GM12878 (cell line): ENCODE results near the gene CYTL1. TPM values are rescaled to one million over a fixed set of nuclear protein-coding genes. Genes with fewer than 3 reads are reported as not detected.

Experiments used
- ATAC-seq: fragments of 200-7000 bp; cut with Tn5 transposase; 3 replicates; pipeline ENCODE4 v1.9.1; 2020; ENCODE audit warnings: mild to moderate bottlenecking, moderate library complexity
- BruUV-seq: library from RNA; stranded (reverse); fragments of 400-500 nt; replicated peaks from 2 replicates; lab custom pipeline; 2021; lab: Mats Ljungman, UMichigan
- CTCF ChIA-PET: fragments of 300-600 bp; sonication (Branson Sonifier 250); formaldehyde crosslinking; extraction: SDS; loops from one replicate; lab custom pipeline; 2021; ENCODE audit warnings: inconsistent platforms; lab: Yijun Ruan, JAX
- POLR2A ChIA-PET: fragments of 350-600 bp; formaldehyde crosslinking; extraction: SDS; loops from one replicate; lab custom pipeline; 2021; ENCODE audit warnings: inconsistent platforms; lab: Charles Lee
- RAD21 ChIA-PET: fragments of 300-600 bp; sonication (Branson Sonifier 250); formaldehyde crosslinking; loops from one replicate; lab custom pipeline; 2023; ENCODE audit warnings: antibody characterized with exemption; ENCODE audit not compliant: unreplicated experiment; lab: Charles Lee
- SMC1A ChIA-PET: fragments of 300-600 bp; sonication (Branson Sonifier 250); formaldehyde crosslinking; loops from one replicate; lab custom pipeline; 2023; ENCODE audit not compliant: unreplicated experiment, uncharacterized antibody; lab: Charles Lee
- DNase-seq: peaks from one replicate; pipeline ENCODE4 v3.0.0-alpha.2; 2011; ENCODE audit warnings: low read depth, low spot score
- FAIRE-seq: peaks from 3 replicates; lab custom pipeline; 2011; peaks lifted over from hg19 to GRCh38; lab: Jason Lieb, UNC
- H2AFZ ChIP-seq: 2 replicates; pipeline ENCODE4 v1.6.0; 2011; ENCODE audit warnings: low read depth, low read length, control low read depth; ENCODE audit not compliant: control insufficient read depth
- H3K27ac ChIP-seq: 2 replicates; pipeline ENCODE4 v1.5.1; 2011; ENCODE audit warnings: control low read depth; ENCODE audit not compliant: control insufficient read depth, insufficient read depth
- H3K27me3 ChIP-seq, 2 experiments: replicated peaks in 1 of 2; 2 replicates each; pipeline versions ENCODE4 v1.6.0 to v1.6.1; 2011; ENCODE audit warnings: low read length in 1 of 2; ENCODE audit not compliant: control insufficient read depth in 2 of 2, insufficient read depth in 2 of 2
- H3K36me3 ChIP-seq, 2 experiments: 2 replicates each; pipeline ENCODE4 v1.5.1; 2011; ENCODE audit warnings: low read length in 1 of 2; ENCODE audit not compliant: control insufficient read depth in 2 of 2, insufficient read depth in 2 of 2
- H3K4me1 ChIP-seq: 2 replicates; pipeline ENCODE4 v1.6.1; 2011; ENCODE audit warnings: mild to moderate bottlenecking, low read length, moderate library complexity, mixed read lengths; ENCODE audit not compliant: control insufficient read depth, insufficient read depth
- H3K4me2 ChIP-seq: 2 replicates; pipeline ENCODE4 v1.6.0; 2011; ENCODE audit warnings: control low read depth; ENCODE audit not compliant: control insufficient read depth, insufficient read depth
- H3K4me3 ChIP-seq: fragments of 200-600 bp; sonication (generic); 2 replicates; pipeline ENCODE4 v1.5.1; 2016
- H3K79me2 ChIP-seq: 2 replicates; pipeline ENCODE4 v1.6.0; 2011; ENCODE audit warnings: low read length; ENCODE audit not compliant: control insufficient read depth, insufficient read depth
- H3K9ac ChIP-seq: 2 replicates; pipeline ENCODE4 v1.8.0; 2011; ENCODE audit warnings: low read length, control low read depth, mixed read lengths; ENCODE audit not compliant: control insufficient read depth, insufficient read depth
- H3K9me3 ChIP-seq: replicated peaks from 3 replicates; pipeline ENCODE4 v1.5.1; 2011; ENCODE audit warnings: mild to moderate bottlenecking, low read length; ENCODE audit not compliant: control insufficient read depth, insufficient read depth
- H4K20me1 ChIP-seq: 2 replicates; pipeline ENCODE4 v1.6.0; 2011; ENCODE audit not compliant: control insufficient read depth, insufficient read depth
- CEBPZ ChIP-seq: fragments of 150-350 bp; IDR thresholded peaks from 2 replicates; pipeline ENCODE4 v1.6.1; 2016; ENCODE audit warnings: low read depth, low read length
- CHD2 ChIP-seq: IDR thresholded peaks from 2 replicates; pipeline ENCODE4 v1.6.1; 2011; ENCODE audit warnings: low read depth, low read length, improper control_type of control experiment, borderline replicate concordance
- CREM ChIP-seq: IDR thresholded peaks from 2 replicates; pipeline ENCODE4 v1.6.1; 2014; ENCODE audit warnings: antibody characterized with exemption, low read depth
- FOXK2 ChIP-seq: fragments of 450-650 bp; IDR thresholded peaks from 2 replicates; pipeline ENCODE4 v1.6.1; 2017; ENCODE audit warnings: mild to moderate bottlenecking, moderate library complexity
- GATAD2B ChIP-seq: fragments of 450-650 bp; conservative IDR thresholded peaks from 2 replicates; pipeline ENCODE4 v1.6.1; 2017; ENCODE audit warnings: low read depth, mild to moderate bottlenecking, moderate library complexity
- IKZF1 ChIP-seq: fragments of 450-650 bp; conservative IDR thresholded peaks from 2 replicates; pipeline ENCODE4 v1.6.1; 2017; ENCODE audit warnings: antibody characterized with exemption, mild to moderate bottlenecking
- NFIC ChIP-seq: IDR thresholded peaks from 2 replicates; pipeline ENCODE4 v1.6.1; 2012; ENCODE audit warnings: low read depth, mild to moderate bottlenecking, inconsistent platforms, low read length, moderate library complexity
- NRF1 ChIP-seq: conservative IDR thresholded peaks from 2 replicates; pipeline ENCODE4 v1.6.1; 2011; ENCODE audit warnings: mild to moderate bottlenecking, low read depth, low read length, improper control_type of control experiment
- PBX3 ChIP-seq: IDR thresholded peaks from 2 replicates; pipeline ENCODE4 v1.6.1; 2011; ENCODE audit warnings: mild to moderate bottlenecking, low read depth, low read length, moderate library complexity; ENCODE audit not compliant: insufficient replicate concordance
- RB1 ChIP-seq: fragments of 450-650 bp; formaldehyde crosslinking; IDR thresholded peaks from 2 replicates; pipeline ENCODE4 v1.6.1; 2017; ENCODE audit warnings: mild to moderate bottlenecking, borderline replicate concordance
- RBBP5 ChIP-seq: fragments of 200-600 bp; sonication (generic); conservative IDR thresholded peaks from 2 replicates; pipeline ENCODE4 v1.6.1; 2016
- SIN3A ChIP-seq: IDR thresholded peaks from 2 replicates; pipeline ENCODE4 v1.6.1; 2012; ENCODE audit warnings: low read depth, low read length, improper control_type of control experiment
- SMC3 ChIP-seq: IDR thresholded peaks from 2 replicates; pipeline ENCODE4 v1.6.1; 2011; ENCODE audit warnings: low read length, improper control_type of control experiment, borderline replicate concordance
- TCF3 ChIP-seq: IDR thresholded peaks from 2 replicates; pipeline ENCODE4 v1.6.1; 2012; ENCODE audit warnings: low read depth, mild to moderate bottlenecking, low read length, borderline replicate concordance; ENCODE audit not compliant: insufficient read depth
- ZNF207 ChIP-seq: fragments of 450-650 bp; IDR thresholded peaks from 2 replicates; pipeline ENCODE4 v1.6.1; 2014; ENCODE audit warnings: antibody characterized with exemption, mild to moderate bottlenecking, borderline replicate concordance
- WGBS: methylation state at CpG from one replicate; pipeline ENCODE4 v1.1.6; 2016; ENCODE audit warnings: low lambda C conversion rate; ENCODE audit not compliant: insufficient replicate concordance, insufficient coverage; ENCODE audit errors: missing lambda C conversion rate; 5-methylcytosine and 5-hydroxymethylcytosine counted together
- in situ Hi-C: fragments of 300-500 bp; cut with MboI; formaldehyde crosslinking; loops from 9 replicates; pipeline ENCODE4 v1.14.3; 2018; ENCODE audit warnings: mixed read lengths
- intact Hi-C: fragments of 100-400 bp; cut with micrococcal nuclease; formaldehyde crosslinking; loops from one replicate; pipeline ENCODE4 v1.14.2; 2022; ENCODE audit not compliant: unreplicated experiment
- polyA plus RNA-seq, 11 experiments: library from polyadenylated mRNA; depleted of rRNA in 4 of 11; unstranded in 6 of 11; stranded (reverse) in 5 of 11; fragments of >200 nt; fragmentation: Nextera tagmentation in 4 of 11; fragmentation: Illumina TruSeq in 1 of 11; extraction: Ambion mirVana in 4 of 11; extraction: Trizol in 1 of 11; gene quantifications; 1 replicate in 1 of 11; 2 replicates in 10 of 11; pipeline versions ENCODE4 v1.2.1 to v1.2.3, GENCODE V29; 2011 to 2016; ENCODE audit warnings: inconsistent platforms in 2 of 11, missing spikeins in 2 of 11, low read depth in 1 of 11
- total RNA-seq, 4 experiments: library from RNA; depleted of rRNA in 3 of 4; stranded (reverse); fragments of >200 nt in 3 of 4; fragmentation: Illumina TruSeq in 1 of 4; extraction: Trizol in 1 of 4; gene quantifications; 2 replicates each; pipeline versions ENCODE4 v1.2.1 to v1.2.3, GENCODE V29; 2013 to 2021

The CYTL1 gene
- total and polyA plus RNA-seq, 10 of the 15 experiments (the other 5 are each of a cell fraction or from before 2014, with no cell fraction given) = not detected

- intact Hi-C loops = no loop called here
- no peaks in the 10 kb centered on the region for H4K20me1 ChIP-seq
- H3K36me3 ChIP-seq = no peaks in the 10 kb centered on the region
- H3K27me3 ChIP-seq = peaks cover 5 to 12% of the 10 kb centered on the region in 2 experiments
- H3K9me3 ChIP-seq = no peaks in the 10 kb centered on the region; the same call in 2 of the 3 replicates
- ChIA-PET POLR2A (no interaction called here), CTCF (no interaction called here), SMC1A (no interaction called here), RAD21 (no interaction called here)
- H3K27ac ChIP-seq = no peak overlapping the region
- H3K4me1 ChIP-seq = no peaks in the 10 kb centered on the region
- no peak overlapping the region for H2AFZ ChIP-seq
- no peak for ATAC-seq
- in situ Hi-C loops = no loop called here
- no peak overlapping the region for H3K4me3 ChIP-seq
- H3K4me2 ChIP-seq = no peak overlapping the region
- no peak for FAIRE-seq
- H3K79me2 ChIP-seq = no peaks in the 10 kb centered on the region
- H3K9ac ChIP-seq = no peak overlapping the region
- WGBS = 63% methylated on average over 4 of the region's 4 CpGs
- DNase-seq = no peak
- no peak for TF ChIP-seq SMC3
- no peak for TF ChIP-seq FOXK2
- TF ChIP-seq, all 136 proteins: peak for 0
- no TSS peak for BruUV-seq
These were observed 29.5 kb upstream of the CYTL1 start for GRCh38 chr4:5048721-5049120.

GRCh38 chr4:5045097-5045496 is 25.8 kb upstream of the CYTL1 start:
- no peak for DNase-seq
- Histone ChIP-seq H3K36me3 (no peaks in the 10 kb centered on the region), H3K27me3 (no peaks in the 10 kb centered on the region), H3K9ac (no peak overlapping the region), H3K27ac (no peak overlapping the region), H4K20me1 (no peaks in the 10 kb centered on the region), H2AFZ (no peak overlapping the region), H3K9me3 (no peaks in the 10 kb centered on the region; the same call in 2 of the 3 replicates), H3K79me2 (no peaks in the 10 kb centered on the region), H3K4me1 (no peaks in the 10 kb centered on the region), H3K4me3 (no peak overlapping the region), H3K4me2 (no peak overlapping the region)
- ChIA-PET CTCF (no interaction called here), POLR2A (no interaction called here), SMC1A (no interaction called here), RAD21 (no interaction called here)
- no TSS peak for BruUV-seq
- 3% methylated on average over 3 of the region's 3 CpGs for WGBS
- ATAC-seq = no peak
- in situ Hi-C loops (no loop called here), intact Hi-C loops (no loop called here)
- FAIRE-seq = no peak
- TF ChIP-seq TCF3 = no peak
- TF ChIP-seq CHD2 = no peak
- TF ChIP-seq NRF1 = no peak
- TF ChIP-seq CEBPZ = no peak
- no peak for TF ChIP-seq RBBP5
- TF ChIP-seq CREM = no peak
- TF ChIP-seq PBX3 = no peak
- TF ChIP-seq NFIC = no peak
- no peak for TF ChIP-seq ZNF207
- TF ChIP-seq RB1 = no peak
- TF ChIP-seq SIN3A = no peak
- no peak for TF ChIP-seq IKZF1
- no peak for TF ChIP-seq GATAD2B
